Measurements from ENCODE around the gene CYP39A1. TPM values are rescaled to one million over a fixed set of nuclear protein-coding genes. Genes with fewer than 3 reads are reported as not detected.

Gene CYP39A1
- 1 to 10 TPM; 1.8 to 3.8 TPM for total RNA-seq
- polyA plus RNA-seq (2013, experiment 1 of 2): 2.5 TPM
- polyA plus RNA-seq (2013, experiment 2 of 2): 4.0 TPM
- long read RNA-seq, experiment 1, partial matches to known transcripts: 1 of 3 reads
- long read RNA-seq, experiment 1, other reads (novel, unspliced or antisense): 2 of 3 reads
- long read RNA-seq, experiment 2, partial matches to known transcripts: 0 of 1 reads
- long read RNA-seq, experiment 2, other reads (novel, unspliced or antisense): 1 of 1 reads
- long read RNA-seq, experiment 3, partial matches to known transcripts: 0 of 2 reads
- long read RNA-seq, experiment 3, other reads (novel, unspliced or antisense): 2 of 2 reads
- long read RNA-seq, experiment 4, partial matches to known transcripts: 0 of 9 reads
- long read RNA-seq, experiment 4, other reads (novel, unspliced or antisense): 7 of 9 reads

DNA sequence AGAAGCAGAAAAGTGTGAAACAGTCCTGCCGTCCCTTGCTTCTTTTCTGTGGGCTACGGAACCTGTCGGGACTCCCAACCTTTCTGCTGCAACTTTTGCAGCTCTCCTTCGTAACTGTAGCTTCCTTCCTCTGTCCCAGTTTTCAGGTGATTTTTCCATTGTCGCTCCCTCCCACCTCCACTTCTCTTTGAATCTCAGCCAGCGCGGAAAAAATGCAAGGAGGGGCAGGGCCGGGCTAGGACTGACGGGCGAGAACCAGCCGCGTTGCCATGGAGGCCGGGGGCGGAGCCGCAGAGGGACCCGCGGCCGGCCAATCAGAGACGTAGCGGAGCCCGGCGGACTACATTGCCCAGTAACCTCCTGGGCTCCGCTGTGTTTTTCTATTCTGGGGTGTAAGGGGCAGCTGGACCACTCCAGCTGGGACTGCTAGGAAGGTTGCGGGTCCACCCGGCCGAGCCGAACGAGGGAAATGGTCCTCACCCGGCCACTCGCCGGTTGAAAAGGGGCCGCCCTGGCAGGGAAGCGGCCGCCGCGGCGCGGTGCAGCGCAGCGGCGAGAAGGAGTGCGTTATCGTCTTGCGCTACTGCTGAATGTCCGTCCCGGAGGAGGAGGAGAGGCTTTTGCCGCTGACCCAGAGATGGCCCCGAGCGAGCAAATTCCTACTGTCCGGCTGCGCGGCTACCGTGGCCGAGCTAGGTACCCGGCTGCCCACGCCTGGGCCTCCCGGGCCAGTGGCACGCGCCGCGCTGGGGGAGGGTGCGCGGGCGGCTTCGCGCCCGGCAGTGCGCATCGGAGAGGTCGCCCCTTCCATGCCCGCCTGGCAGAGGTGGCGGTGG, at the start of gene CYP39A1, which contains the start of gene SLC25A27:
Gene CYP39A1, minus strand, starts transcription at position 216 of the 836 bp plus-strand sequence. CDS start 236 bp downstream, outside the sequence.
Gene SLC25A27, plus strand, starts transcription at position 373 of the 836 bp plus-strand sequence. Its CDS starts 218 bp downstream, at position 591.
- peaks cover 22% of the 10 kb centered on the region for H3K27me3 ChIP-seq (ENCODE audit: control insufficient read depth, insufficient read depth, low read length, poor library complexity, severe bottlenecking)
- H3K36me3 ChIP-seq (ENCODE audit: control insufficient read depth, insufficient read depth, low read length): no peaks in the 10 kb centered on the region
- H3K27me3 Mint-ChIP-seq (ENCODE audit: insufficient read depth): peaks cover 15% of the 10 kb centered on the region
- peak within 1 kb of the TSS; percentile 54 for H3K9ac ChIP-seq (ENCODE audit: extremely low read depth, low read length, poor library complexity, severe bottlenecking)
- H3K27ac Mint-ChIP-seq: peak within 1 kb of the TSS; percentile 68
- no peaks in the 10 kb centered on the region for H3K9me3 Mint-ChIP-seq
- peak; percentile 98 for DNase-seq
- peaks cover 13% of the 10 kb centered on the region for H3K4me1 Mint-ChIP-seq
- peak within 1 kb of the TSS; percentile 74 for H3K4me3 Mint-ChIP-seq
- H3K36me3 Mint-ChIP-seq (ENCODE audit: low read depth): peaks cover 2% of the 10 kb centered on the region
- 0% methylated on average over 21 to 72 of the region's 72 CpGs for WGBS, 2 experiments (ENCODE audit: insufficient coverage in 1 of 2, insufficient read length in 1 of 2)
- TF ChIP-seq, protein P1, sequence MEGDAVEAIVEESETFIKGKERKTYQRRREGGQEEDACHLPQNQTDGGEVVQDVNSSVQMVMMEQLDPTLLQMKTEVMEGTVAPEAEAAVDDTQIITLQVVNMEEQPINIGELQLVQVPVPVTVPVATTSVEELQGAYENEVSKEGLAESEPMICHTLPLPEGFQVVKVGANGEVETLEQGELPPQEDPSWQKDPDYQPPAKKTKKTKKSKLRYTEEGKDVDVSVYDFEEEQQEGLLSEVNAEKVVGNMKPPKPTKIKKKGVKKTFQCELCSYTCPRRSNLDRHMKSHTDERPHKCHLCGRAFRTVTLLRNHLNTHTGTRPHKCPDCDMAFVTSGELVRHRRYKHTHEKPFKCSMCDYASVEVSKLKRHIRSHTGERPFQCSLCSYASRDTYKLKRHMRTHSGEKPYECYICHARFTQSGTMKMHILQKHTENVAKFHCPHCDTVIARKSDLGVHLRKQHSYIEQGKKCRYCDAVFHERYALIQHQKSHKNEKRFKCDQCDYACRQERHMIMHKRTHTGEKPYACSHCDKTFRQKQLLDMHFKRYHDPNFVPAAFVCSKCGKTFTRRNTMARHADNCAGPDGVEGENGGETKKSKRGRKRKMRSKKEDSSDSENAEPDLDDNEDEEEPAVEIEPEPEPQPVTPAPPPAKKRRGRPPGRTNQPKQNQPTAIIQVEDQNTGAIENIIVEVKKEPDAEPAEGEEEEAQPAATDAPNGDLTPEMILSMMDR (conservative IDR thresholded peaks at IDR 0.05): no peak
- H3K4me1 ChIP-seq (ENCODE audit: control insufficient read depth, insufficient read depth, low read length): no peaks in the 10 kb centered on the region
- H3K9me3 ChIP-seq (ENCODE audit: control insufficient read depth, low read length): no peaks in the 10 kb centered on the region
- peak within 1 kb of the TSS; percentile 89 for H3K4me3 ChIP-seq (ENCODE audit: low read length)
- H3K27ac ChIP-seq (ENCODE audit: low read depth, low read length): no peak within 1 kb of the TSS

GRCh38 chr6:46699970-46700369, 47.4 kb upstream of the CYP39A1 start:
- no peak overlapping the region for H3K27ac ChIP-seq (ENCODE audit: low read depth, low read length)
- TF ChIP-seq, protein P1 (conservative IDR thresholded peaks at IDR 0.05): no peak
- H3K27me3 ChIP-seq (ENCODE audit: control insufficient read depth, insufficient read depth, low read length, poor library complexity, severe bottlenecking): no peaks in the 10 kb centered on the region
- Mint-ChIP-seq H3K27ac (no peak overlapping the region), H3K4me3 (no peak overlapping the region), H3K36me3 (ENCODE audit: low read depth) (no peaks in the 10 kb centered on the region), H3K4me1 (no peaks in the 10 kb centered on the region), H3K27me3 (ENCODE audit: insufficient read depth) (peaks cover 9% of the 10 kb centered on the region), H3K9me3 (no peaks in the 10 kb centered on the region)
- no peaks in the 10 kb centered on the region for H3K4me1 ChIP-seq (ENCODE audit: control insufficient read depth, insufficient read depth, low read length)
- 88% methylated on average over 1 of the region's 1 CpG; no CpG with 5 or more reads in 1 of the 2 experiments for WGBS, 2 experiments (ENCODE audit: insufficient coverage in 1 of 2, insufficient read length in 1 of 2)
- H3K9ac ChIP-seq (ENCODE audit: extremely low read depth, low read length, poor library complexity, severe bottlenecking): no peak overlapping the region
- H3K4me3 ChIP-seq (ENCODE audit: low read length): no peak overlapping the region
- no peaks in the 10 kb centered on the region for H3K9me3 ChIP-seq (ENCODE audit: control insufficient read depth, low read length)
- DNase-seq: no peak
- no peaks in the 10 kb centered on the region for H3K36me3 ChIP-seq (ENCODE audit: control insufficient read depth, insufficient read depth, low read length)

DNA sequence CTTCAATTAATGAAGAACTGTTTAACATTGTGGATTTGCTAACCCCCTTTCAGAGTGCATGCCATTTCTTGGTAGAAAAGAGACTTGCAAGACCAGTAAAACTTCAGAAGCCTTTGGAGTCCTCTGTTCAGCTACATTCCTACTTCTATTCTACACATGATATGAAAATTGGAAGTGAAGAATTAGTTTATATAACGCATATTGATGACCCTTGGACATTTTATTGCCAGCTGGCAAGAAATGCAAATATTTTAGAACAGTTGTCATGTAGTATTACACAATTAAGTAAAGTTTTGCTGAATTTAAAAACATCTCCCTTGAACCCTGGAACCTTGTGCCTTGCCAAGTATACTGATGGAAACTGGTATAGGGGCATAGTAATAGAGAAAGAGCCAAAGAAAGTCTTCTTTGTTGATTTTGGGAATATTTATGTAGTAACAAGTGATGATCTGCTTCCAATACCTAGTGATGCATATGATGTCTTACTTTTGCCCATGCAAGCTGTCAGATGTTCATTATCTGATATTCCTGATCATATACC, 38.4 kb upstream of the CYP39A1 start:
- Mint-ChIP-seq H3K27ac (no peak overlapping the region), H3K27me3 (ENCODE audit: insufficient read depth) (no peaks in the 10 kb centered on the region), H3K4me3 (no peak overlapping the region), H3K9me3 (no peaks in the 10 kb centered on the region), H3K4me1 (peaks cover 3% of the 10 kb centered on the region), H3K36me3 (ENCODE audit: low read depth) (no peaks in the 10 kb centered on the region)
- TF ChIP-seq, protein P1 (conservative IDR thresholded peaks at IDR 0.05): no peak
- Histone ChIP-seq H3K4me3 (ENCODE audit: low read length) (no peak overlapping the region), H3K27ac (ENCODE audit: low read depth, low read length) (no peak overlapping the region), H3K36me3 (ENCODE audit: control insufficient read depth, insufficient read depth, low read length) (no peaks in the 10 kb centered on the region), H3K9me3 (ENCODE audit: control insufficient read depth, low read length) (no peaks in the 10 kb centered on the region), H3K4me1 (ENCODE audit: control insufficient read depth, insufficient read depth, low read length) (no peaks in the 10 kb centered on the region), H3K9ac (ENCODE audit: extremely low read depth, low read length, poor library complexity, severe bottlenecking) (no peak overlapping the region), H3K27me3 (ENCODE audit: control insufficient read depth, insufficient read depth, low read length, poor library complexity, severe bottlenecking) (no peaks in the 10 kb centered on the region)
- DNase-seq: no peak
- WGBS, 2 experiments (ENCODE audit: insufficient coverage in 1 of 2, insufficient read length in 1 of 2): 81% methylated on average over 1 of the region's 1 CpG; no CpG with 5 or more reads in 1 of the 2 experiments

Measured in endodermal cell (in vitro differentiated cells).